ENCODE results near the gene FKRP. TPM values are rescaled to one million over a fixed set of nuclear protein-coding genes. Genes with fewer than 3 reads are reported as not detected.

The FKRP gene
- total RNA-seq, 1 experiment from 2014 or later: 24.1 TPM

DNA sequence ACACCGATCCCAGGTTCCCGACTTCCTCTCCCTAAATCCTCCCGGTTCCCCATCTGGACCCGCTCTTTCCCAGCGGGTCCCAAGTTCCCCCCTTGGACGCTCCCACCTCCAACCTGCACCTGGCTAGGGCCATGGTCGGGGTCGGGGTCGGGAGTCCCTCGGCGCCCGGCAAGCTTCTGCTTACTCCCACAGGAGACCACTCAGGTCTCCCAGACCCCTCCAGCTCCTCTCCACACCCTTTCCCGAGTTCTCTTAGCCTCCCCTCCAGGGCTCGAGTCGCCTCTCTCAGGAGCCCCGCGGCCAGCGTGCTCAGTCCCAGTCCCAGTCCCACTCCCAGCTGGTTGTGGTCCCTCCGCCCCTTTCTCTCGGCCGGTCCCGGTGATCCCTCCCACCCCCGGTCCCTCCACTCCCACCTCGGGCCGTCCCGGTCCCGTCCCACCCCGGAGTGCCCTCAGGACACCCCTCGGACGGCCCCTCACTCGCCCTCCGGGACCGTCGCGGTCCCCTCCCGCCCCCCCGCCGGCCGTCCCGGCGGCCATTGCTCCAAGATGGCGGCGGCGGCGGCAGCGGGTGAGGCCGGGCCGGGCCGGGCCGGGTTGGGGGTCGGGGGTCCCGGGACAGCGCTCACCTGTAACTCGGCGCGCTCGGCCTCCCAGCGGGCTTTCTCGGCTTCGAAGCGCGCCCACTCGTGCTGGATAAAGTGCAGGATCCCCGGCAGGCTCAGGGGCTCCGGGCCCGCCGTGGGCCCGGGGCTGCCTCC, at the start of gene FKRP (continued):
- TF ChIP-seq TEAD1 (CRISPR knock-in tag; IDR thresholded peaks at IDR 0.05): no peak
- no peak for TF ChIP-seq CREM (CRISPR knock-in tag; IDR thresholded peaks at IDR 0.05)
- TF ChIP-seq ZNF121 (CRISPR knock-in tag; IDR thresholded peaks at IDR 0.05): no peak
- TF ChIP-seq ZNF396 (CRISPR knock-in tag; IDR thresholded peaks at IDR 0.05; ENCODE audit: borderline replicate concordance): no peak
- TF ChIP-seq FOXP1 (CRISPR knock-in tag; IDR thresholded peaks at IDR 0.05; ENCODE audit: borderline replicate concordance): 0 out of 2 replicates have a peak, but pooled peaks have one; percentile 28
- TF ChIP-seq, protein P1, sequence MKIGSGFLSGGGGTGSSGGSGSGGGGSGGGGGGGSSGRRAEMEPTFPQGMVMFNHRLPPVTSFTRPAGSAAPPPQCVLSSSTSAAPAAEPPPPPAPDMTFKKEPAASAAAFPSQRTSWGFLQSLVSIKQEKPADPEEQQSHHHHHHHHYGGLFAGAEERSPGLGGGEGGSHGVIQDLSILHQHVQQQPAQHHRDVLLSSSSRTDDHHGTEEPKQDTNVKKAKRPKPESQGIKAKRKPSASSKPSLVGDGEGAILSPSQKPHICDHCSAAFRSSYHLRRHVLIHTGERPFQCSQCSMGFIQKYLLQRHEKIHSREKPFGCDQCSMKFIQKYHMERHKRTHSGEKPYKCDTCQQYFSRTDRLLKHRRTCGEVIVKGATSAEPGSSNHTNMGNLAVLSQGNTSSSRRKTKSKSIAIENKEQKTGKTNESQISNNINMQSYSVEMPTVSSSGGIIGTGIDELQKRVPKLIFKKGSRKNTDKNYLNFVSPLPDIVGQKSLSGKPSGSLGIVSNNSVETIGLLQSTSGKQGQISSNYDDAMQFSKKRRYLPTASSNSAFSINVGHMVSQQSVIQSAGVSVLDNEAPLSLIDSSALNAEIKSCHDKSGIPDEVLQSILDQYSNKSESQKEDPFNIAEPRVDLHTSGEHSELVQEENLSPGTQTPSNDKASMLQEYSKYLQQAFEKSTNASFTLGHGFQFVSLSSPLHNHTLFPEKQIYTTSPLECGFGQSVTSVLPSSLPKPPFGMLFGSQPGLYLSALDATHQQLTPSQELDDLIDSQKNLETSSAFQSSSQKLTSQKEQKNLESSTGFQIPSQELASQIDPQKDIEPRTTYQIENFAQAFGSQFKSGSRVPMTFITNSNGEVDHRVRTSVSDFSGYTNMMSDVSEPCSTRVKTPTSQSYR (CRISPR knock-in tag; IDR thresholded peaks at IDR 0.05): 0 out of 2 replicates have a peak, but pooled peaks have one; percentile 25

GRCh38 chr19:46696866-46697203, 49.0 kb upstream of the FKRP start:
- DNase-seq (ENCODE audit: low spot score) (no peak), ATAC-seq (no peak)
- CTCF ChIA-PET: interaction anchor here (0.6 to 2.2 kb wide), 27 partner anchors 9 to 181 kb away, joined by 3 to 30 read pairs (median 5); partner anchors contain the start of genes DACT3 and PRKD2
- TF ChIP-seq ERG (CRISPR knock-in tag; IDR thresholded peaks at IDR 0.05): no peak
- no peak for TF ChIP-seq ZNF512 (CRISPR knock-in tag; IDR thresholded peaks at IDR 0.05; ENCODE audit: borderline replicate concordance)
- TF ChIP-seq NFYB (CRISPR knock-in tag; conservative IDR thresholded peaks at IDR 0.05; ENCODE audit: low read depth): no peak
- TF ChIP-seq JAZF1 (CRISPR knock-in tag; IDR thresholded peaks at IDR 0.05): no peak
- TF ChIP-seq FOXJ3 (CRISPR knock-in tag; IDR thresholded peaks at IDR 0.05; ENCODE audit: borderline replicate concordance): no peak
- TF ChIP-seq ZNF138 (CRISPR knock-in tag; conservative IDR thresholded peaks at IDR 0.05): no peak
- no peak for TF ChIP-seq ELF4 (CRISPR knock-in tag; IDR thresholded peaks at IDR 0.05; ENCODE audit: low read depth)
- no peak for TF ChIP-seq RELA (CRISPR knock-in tag; IDR thresholded peaks at IDR 0.05; ENCODE audit: borderline replicate concordance)
- TF ChIP-seq ESRRA (CRISPR knock-in tag; IDR thresholded peaks at IDR 0.05; ENCODE audit: borderline replicate concordance): no peak
- no peak for TF ChIP-seq ATF1 (CRISPR knock-in tag; IDR thresholded peaks at IDR 0.05)
- no peak for TF ChIP-seq ZNF263 (CRISPR knock-in tag; IDR thresholded peaks at IDR 0.05; ENCODE audit: low read depth)
- TF ChIP-seq ETV6 (CRISPR knock-in tag; IDR thresholded peaks at IDR 0.05): no peak
- TF ChIP-seq, protein P2, sequence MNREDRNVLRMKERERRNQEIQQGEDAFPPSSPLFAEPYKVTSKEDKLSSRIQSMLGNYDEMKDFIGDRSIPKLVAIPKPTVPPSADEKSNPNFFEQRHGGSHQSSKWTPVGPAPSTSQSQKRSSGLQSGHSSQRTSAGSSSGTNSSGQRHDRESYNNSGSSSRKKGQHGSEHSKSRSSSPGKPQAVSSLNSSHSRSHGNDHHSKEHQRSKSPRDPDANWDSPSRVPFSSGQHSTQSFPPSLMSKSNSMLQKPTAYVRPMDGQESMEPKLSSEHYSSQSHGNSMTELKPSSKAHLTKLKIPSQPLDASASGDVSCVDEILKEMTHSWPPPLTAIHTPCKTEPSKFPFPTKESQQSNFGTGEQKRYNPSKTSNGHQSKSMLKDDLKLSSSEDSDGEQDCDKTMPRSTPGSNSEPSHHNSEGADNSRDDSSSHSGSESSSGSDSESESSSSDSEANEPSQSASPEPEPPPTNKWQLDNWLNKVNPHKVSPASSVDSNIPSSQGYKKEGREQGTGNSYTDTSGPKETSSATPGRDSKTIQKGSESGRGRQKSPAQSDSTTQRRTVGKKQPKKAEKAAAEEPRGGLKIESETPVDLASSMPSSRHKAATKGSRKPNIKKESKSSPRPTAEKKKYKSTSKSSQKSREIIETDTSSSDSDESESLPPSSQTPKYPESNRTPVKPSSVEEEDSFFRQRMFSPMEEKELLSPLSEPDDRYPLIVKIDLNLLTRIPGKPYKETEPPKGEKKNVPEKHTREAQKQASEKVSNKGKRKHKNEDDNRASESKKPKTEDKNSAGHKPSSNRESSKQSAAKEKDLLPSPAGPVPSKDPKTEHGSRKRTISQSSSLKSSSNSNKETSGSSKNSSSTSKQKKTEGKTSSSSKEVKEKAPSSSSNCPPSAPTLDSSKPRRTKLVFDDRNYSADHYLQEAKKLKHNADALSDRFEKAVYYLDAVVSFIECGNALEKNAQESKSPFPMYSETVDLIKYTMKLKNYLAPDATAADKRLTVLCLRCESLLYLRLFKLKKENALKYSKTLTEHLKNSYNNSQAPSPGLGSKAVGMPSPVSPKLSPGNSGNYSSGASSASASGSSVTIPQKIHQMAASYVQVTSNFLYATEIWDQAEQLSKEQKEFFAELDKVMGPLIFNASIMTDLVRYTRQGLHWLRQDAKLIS (CRISPR knock-in tag; IDR thresholded peaks at IDR 0.05; ENCODE audit: borderline replicate concordance): no peak
- peaks cover 11% of the 10 kb centered on the region for H3K4me1 Mint-ChIP-seq
- H3K4me3 Mint-ChIP-seq: peak overlapping the region; percentile 55
- H3K27me3 Mint-ChIP-seq (ENCODE audit: low read depth): no peaks in the 10 kb centered on the region
- H3K9me3 Mint-ChIP-seq: no peaks in the 10 kb centered on the region; the same call in 1 of the 2 replicates
- H3K36me3 Mint-ChIP-seq: peaks cover 72% of the 10 kb centered on the region
- H3K27ac Mint-ChIP-seq: peak overlapping the region; percentile 97
- POLR2A ChIA-PET: interaction anchor here (0.5 to 2.0 kb wide), 7 partner anchors 10 to 139 kb away, joined by 3 to 12 read pairs (median 5); partner anchors contain the start of genes CALM3 and PRKD2
